Coronary artery (tissue), 2 donors: Measurements from ENCODE around the gene KCTD5.

Experiments
- DNase-seq: peaks from one replicate; pipeline ENCODE4 v3.0.0-alpha.2; 2017; ENCODE audit warnings: low spot score
- H3K27ac ChIP-seq, 2 donors: fragments of 200-600 bp; sonication (generic); one replicate each; pipeline ENCODE4 v1.5.1; 2016 to 2019
- H3K4me3 ChIP-seq: fragments of 200-600 bp; sonication (generic); 2 replicates; pipeline ENCODE4 v1.5.1; 2016; ENCODE audit warnings: mild to moderate bottlenecking, moderate library complexity
- CTCF ChIP-seq: fragments of 200-600 bp; sonication (generic); IDR thresholded peaks from one replicate; pipeline ENCODE4 v1.5.1; 2019; ENCODE audit warnings: antibody characterized with exemption

Gene KCTD5

GRCh38 chr16:2712546-2712945, 30.2 kb downstream of the KCTD5 start:
- H3K4me3 ChIP-seq: no peak overlapping the region
- H3K27ac ChIP-seq: no peak overlapping the region
- TF ChIP-seq CTCF: no peak
- no peak for DNase-seq

- H3K27ac ChIP-seq: no peak overlapping the region
- no peak for TF ChIP-seq CTCF
- no peak overlapping the region for H3K4me3 ChIP-seq
- no peak for DNase-seq
These were observed 31.2 kb downstream of the KCTD5 start for GRCh38 chr16:2713523-2713922.

GRCh38 chr16:2713985-2714774, 31.9 kb downstream of the KCTD5 start:
- DNase-seq: no peak
- no peak overlapping the region for H3K4me3 ChIP-seq
- no peak overlapping the region for H3K27ac ChIP-seq
- no peak for TF ChIP-seq CTCF

- TF ChIP-seq CTCF: no peak
- DNase-seq: no peak
- Histone ChIP-seq H3K27ac (no peak overlapping the region), H3K4me3 (no peak overlapping the region)
These were observed 32.7 kb downstream of the KCTD5 start for GRCh38 chr16:2715064-2715463.

- H3K27ac ChIP-seq: no peak overlapping the region
- peak overlapping the region; percentile 37 for H3K4me3 ChIP-seq
- DNase-seq: no peak
- TF ChIP-seq CTCF: no peak
These were observed 33.2 kb downstream of the KCTD5 start for GRCh38 chr16:2715519-2715918.

- no peak for DNase-seq
- H3K4me3 ChIP-seq: peak overlapping the region; percentile 37
- TF ChIP-seq CTCF: no peak
- H3K27ac ChIP-seq: no peak overlapping the region
These were observed 33.9 kb downstream of the KCTD5 start for GRCh38 chr16:2715966-2716885.
